ENCODE data around the gene LRP6. TPM values are rescaled to one million over a fixed set of nuclear protein-coding genes. Genes with fewer than 3 reads are reported as not detected.

The LRP6 gene
- total and polyA plus RNA-seq, 10 of the 15 experiments (the other 5 are each of a cell fraction or from before 2014, with no cell fraction given), result 1.5 to 14.9 (median 6.1) TPM

DNA sequence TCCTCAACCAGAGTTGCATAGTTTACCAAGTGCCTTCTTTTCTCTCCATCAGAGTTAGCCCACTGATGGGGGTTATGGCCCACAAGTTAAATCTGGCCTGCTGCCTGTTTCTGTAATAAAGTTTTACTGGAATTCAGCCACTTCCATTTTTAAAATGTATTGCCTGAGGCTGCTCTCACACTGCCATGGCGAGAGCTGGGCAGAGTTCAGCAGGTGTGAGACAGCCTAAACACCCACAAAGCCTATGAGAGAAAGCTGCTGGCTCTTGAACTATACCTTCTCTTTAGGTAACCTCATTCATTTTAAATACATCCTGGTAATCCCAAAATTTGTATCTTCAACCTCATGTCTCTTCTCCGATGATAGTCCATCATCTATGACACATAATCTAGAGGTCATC, 110.0 kb downstream of the LRP6 start:
- ChIA-PET RAD21 (ENCODE audit: unreplicated experiment) (no interaction called here), CTCF (interaction anchor here (0.6 kb wide), 1 partner anchor 580 kb away, joined by 3 read pairs; no protein-coding TSS in a partner anchor)
- 50% methylated on average over 2 of the region's 2 CpGs for WGBS (ENCODE audit: insufficient coverage, insufficient replicate concordance, low lambda C conversion rate, missing lambda C conversion rate)

More for the DNA sequence above, 110.0 kb downstream of the LRP6 start:
- DNase-seq (ENCODE audit: low read depth, low spot score), result no peak
- no peak for FAIRE-seq
- H3K4me2 ChIP-seq (ENCODE audit: control insufficient read depth, insufficient read depth), result no peak overlapping the region
- H3K27me3 ChIP-seq (replicated peaks in 1 of 2; ENCODE audit: control insufficient read depth in 2 of 2, insufficient read depth in 2 of 2, low read length in 1 of 2), result no peaks in the 10 kb centered on the region
- in situ Hi-C loops (cut with MboI) (no loop called here), intact Hi-C loops (cut with micrococcal nuclease; ENCODE audit: unreplicated experiment) (no loop called here)
- H2AFZ ChIP-seq (ENCODE audit: control insufficient read depth, low read depth, low read length), result no peak overlapping the region
- no peak overlapping the region for H3K4me3 ChIP-seq
- no peaks in the 10 kb centered on the region for H4K20me1 ChIP-seq (ENCODE audit: control insufficient read depth, insufficient read depth)
- no peaks in the 10 kb centered on the region for H3K79me2 ChIP-seq (ENCODE audit: control insufficient read depth, insufficient read depth, low read length)
- ChIA-PET SMC1A (ENCODE audit: uncharacterized antibody, unreplicated experiment) (no interaction called here), POLR2A (interaction anchor here (0.6 kb wide), 1 partner anchor 19 kb away, joined by 3 read pairs; no protein-coding TSS in a partner anchor)
- no TSS peak for BruUV-seq (replicated peaks)
- no peak overlapping the region for H3K27ac ChIP-seq (ENCODE audit: control insufficient read depth, insufficient read depth)
- TF ChIP-seq SMAD1 (IDR thresholded peaks at IDR 0.05; ENCODE audit: low read depth, partially characterized antibody) (no peak), RELA (IDR thresholded peaks at IDR 0.05; ENCODE audit: borderline replicate concordance, partially characterized antibody) (no peak), NFIC (IDR thresholded peaks at IDR 0.05; ENCODE audit: low read depth, low read length) (no peak), GABPA (IDR thresholded peaks at IDR 0.05; ENCODE audit: low read depth) (no peak), SIX5 (IDR thresholded peaks at IDR 0.05; ENCODE audit: low read depth, low read length, severe bottlenecking) (no peak), EP300 (IDR thresholded peaks at IDR 0.05; ENCODE audit: borderline replicate concordance in 1 of 2, control insufficient read depth in 1 of 2, low read depth in 2 of 2, low read length in 2 of 2) (no peak), SUPT20H (IDR thresholded peaks at IDR 0.05; ENCODE audit: borderline replicate concordance, control insufficient read depth, low read depth, low read length) (no peak), SIN3A (IDR thresholded peaks at IDR 0.05; ENCODE audit: low read depth, low read length) (no peak), SMC3 (IDR thresholded peaks at IDR 0.05; ENCODE audit: borderline replicate concordance, low read length) (no peak), YBX1 (IDR thresholded peaks at IDR 0.05) (no peak), ATF7 (IDR thresholded peaks at IDR 0.05; ENCODE audit: low read depth) (no peak), KAT2A (conservative IDR thresholded peaks at IDR 0.05; ENCODE audit: control insufficient read depth, low read depth, low read length) (no peak), DPF2 (IDR thresholded peaks at IDR 0.05) (no peak), POLR2A (IDR thresholded peaks at IDR 0.05; ENCODE audit: low read depth, low read length) (no peak), RAD21 (IDR thresholded peaks at IDR 0.05; ENCODE audit: insufficient read depth, low read depth, low read length) (no peak)
- TF ChIP-seq, protein P1, sequence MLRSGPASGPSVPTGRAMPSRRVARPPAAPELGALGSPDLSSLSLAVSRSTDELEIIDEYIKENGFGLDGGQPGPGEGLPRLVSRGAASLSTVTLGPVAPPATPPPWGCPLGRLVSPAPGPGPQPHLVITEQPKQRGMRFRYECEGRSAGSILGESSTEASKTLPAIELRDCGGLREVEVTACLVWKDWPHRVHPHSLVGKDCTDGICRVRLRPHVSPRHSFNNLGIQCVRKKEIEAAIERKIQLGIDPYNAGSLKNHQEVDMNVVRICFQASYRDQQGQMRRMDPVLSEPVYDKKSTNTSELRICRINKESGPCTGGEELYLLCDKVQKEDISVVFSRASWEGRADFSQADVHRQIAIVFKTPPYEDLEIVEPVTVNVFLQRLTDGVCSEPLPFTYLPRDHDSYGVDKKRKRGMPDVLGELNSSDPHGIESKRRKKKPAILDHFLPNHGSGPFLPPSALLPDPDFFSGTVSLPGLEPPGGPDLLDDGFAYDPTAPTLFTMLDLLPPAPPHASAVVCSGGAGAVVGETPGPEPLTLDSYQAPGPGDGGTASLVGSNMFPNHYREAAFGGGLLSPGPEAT (IDR thresholded peaks at IDR 0.05; ENCODE audit: low read depth), result no peak
- TF ChIP-seq, protein P2, sequence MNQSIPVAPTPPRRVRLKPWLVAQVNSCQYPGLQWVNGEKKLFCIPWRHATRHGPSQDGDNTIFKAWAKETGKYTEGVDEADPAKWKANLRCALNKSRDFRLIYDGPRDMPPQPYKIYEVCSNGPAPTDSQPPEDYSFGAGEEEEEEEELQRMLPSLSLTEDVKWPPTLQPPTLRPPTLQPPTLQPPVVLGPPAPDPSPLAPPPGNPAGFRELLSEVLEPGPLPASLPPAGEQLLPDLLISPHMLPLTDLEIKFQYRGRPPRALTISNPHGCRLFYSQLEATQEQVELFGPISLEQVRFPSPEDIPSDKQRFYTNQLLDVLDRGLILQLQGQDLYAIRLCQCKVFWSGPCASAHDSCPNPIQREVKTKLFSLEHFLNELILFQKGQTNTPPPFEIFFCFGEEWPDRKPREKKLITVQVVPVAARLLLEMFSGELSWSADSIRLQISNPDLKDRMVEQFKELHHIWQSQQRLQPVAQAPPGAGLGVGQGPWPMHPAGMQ (IDR thresholded peaks at IDR 0.05; ENCODE audit: borderline replicate concordance), result no peak
- no peaks in the 10 kb centered on the region for H3K9me3 ChIP-seq (replicated peaks; ENCODE audit: control insufficient read depth, insufficient read depth, low read length)
- no peaks in the 10 kb centered on the region; a peak in 1 of 4 replicates for H3K36me3 ChIP-seq (ENCODE audit: control insufficient read depth in 2 of 2, insufficient read depth in 2 of 2, low read length in 1 of 2)
- H3K9ac ChIP-seq (ENCODE audit: control insufficient read depth, insufficient read depth, low read length), result no peak overlapping the region
- H3K4me1 ChIP-seq (ENCODE audit: control insufficient read depth, insufficient read depth, low read length), result no peaks in the 10 kb centered on the region
- no peak for ATAC-seq

Data from GM12878 (cell line).